ENCODE data around the gene CNPY1. TPM values are rescaled to one million over a fixed set of nuclear protein-coding genes. Genes with fewer than 3 reads are reported as not detected.

CNPY1 gene
- total and polyA plus RNA-seq, 2 experiments from 2014 or later, result not detected

DNA sequence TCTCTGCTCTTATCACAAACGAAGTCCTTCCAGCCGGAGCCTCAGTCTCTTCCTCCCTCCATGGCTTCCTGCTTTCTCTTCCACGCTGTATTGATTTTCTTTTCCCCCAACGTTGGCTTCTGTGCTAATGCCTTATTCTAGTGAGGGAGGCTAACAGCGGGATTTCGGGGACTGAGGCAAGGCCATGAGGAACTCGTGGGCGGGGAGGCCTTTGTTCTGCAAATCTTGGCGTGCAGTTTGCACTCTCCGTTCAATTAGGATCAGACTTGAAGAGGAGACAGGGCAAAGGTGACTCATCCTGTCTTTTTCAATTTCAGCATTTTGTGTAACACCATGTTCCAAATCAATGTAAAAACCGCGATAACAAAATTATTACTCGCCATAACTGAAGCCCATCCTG, 63.1 kb downstream of the CNPY1 start:
- Histone ChIP-seq H3K27me3 (peaks cover 51% of the 10 kb centered on the region), H3K4me2 (no peak overlapping the region)
- WGBS (ENCODE audit: low lambda C conversion rate, missing lambda C conversion rate), result 32% methylated on average over 13 of the region's 13 CpGs

DNA sequence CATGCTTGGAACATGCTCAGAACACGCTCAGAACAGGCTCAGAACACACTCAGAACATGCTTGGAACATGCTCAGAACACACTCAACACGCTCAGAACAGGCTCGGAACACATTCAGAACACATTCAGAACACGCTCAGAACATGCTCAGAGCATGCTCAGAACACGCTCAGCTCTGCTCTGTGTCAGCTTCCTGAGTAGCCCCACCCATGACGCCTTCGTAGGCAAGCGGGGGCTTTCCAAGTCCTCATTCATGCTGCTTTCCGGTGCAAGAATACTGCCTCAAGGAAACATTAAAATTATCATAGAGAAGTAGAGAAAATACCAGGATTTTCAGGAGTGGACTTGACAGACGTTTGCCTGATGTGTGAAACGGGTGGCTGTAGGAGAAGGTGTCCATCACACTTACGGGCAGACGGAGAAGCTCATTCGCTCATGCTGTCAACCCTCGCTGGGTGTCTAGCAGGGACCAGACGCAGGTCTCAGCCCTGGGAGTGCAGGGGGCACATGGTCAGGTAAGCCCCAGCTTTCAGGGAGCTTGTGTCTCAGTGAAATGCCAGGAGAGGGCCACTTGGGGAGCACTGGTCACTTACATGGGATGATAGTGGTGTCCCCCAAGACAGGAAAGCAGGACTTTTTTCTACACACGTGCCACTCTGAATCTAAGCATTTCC, 63.7 kb downstream of the CNPY1 start:
- no peak for DNase-seq (ENCODE audit: low spot score)
- WGBS (ENCODE audit: low lambda C conversion rate, missing lambda C conversion rate), result 62% methylated on average over 17 of the region's 17 CpGs
- no peak overlapping the region for H3K4me2 ChIP-seq
- H3K27ac ChIP-seq, result no peak overlapping the region
- H3K4me1 ChIP-seq (ENCODE audit: insufficient read depth), result no peaks in the 10 kb centered on the region
- no peaks in the 10 kb centered on the region for H3K36me3 ChIP-seq (replicated peaks; ENCODE audit: insufficient read depth, low read depth)
- H3K9me3 ChIP-seq (ENCODE audit: low read depth), result no peaks in the 10 kb centered on the region
- no peak overlapping the region for H2AFZ ChIP-seq
- H3K4me3 ChIP-seq, result no peak overlapping the region
- TF ChIP-seq EZH2phosphoT487 (IDR thresholded peaks at IDR 0.05; ENCODE audit: low read depth, severe bottlenecking, unreplicated experiment) (no peak), EZH2 (IDR thresholded peaks at IDR 0.05; ENCODE audit: borderline replicate concordance) (no peak)
- TF ChIP-seq, protein P1, sequence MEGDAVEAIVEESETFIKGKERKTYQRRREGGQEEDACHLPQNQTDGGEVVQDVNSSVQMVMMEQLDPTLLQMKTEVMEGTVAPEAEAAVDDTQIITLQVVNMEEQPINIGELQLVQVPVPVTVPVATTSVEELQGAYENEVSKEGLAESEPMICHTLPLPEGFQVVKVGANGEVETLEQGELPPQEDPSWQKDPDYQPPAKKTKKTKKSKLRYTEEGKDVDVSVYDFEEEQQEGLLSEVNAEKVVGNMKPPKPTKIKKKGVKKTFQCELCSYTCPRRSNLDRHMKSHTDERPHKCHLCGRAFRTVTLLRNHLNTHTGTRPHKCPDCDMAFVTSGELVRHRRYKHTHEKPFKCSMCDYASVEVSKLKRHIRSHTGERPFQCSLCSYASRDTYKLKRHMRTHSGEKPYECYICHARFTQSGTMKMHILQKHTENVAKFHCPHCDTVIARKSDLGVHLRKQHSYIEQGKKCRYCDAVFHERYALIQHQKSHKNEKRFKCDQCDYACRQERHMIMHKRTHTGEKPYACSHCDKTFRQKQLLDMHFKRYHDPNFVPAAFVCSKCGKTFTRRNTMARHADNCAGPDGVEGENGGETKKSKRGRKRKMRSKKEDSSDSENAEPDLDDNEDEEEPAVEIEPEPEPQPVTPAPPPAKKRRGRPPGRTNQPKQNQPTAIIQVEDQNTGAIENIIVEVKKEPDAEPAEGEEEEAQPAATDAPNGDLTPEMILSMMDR (IDR thresholded peaks at IDR 0.05; ENCODE audit: poor library complexity), result no peak
- H3K9me2 ChIP-seq (replicated peaks; ENCODE audit: insufficient read depth), result no peaks in the 10 kb centered on the region
- H3K79me2 ChIP-seq, result no peaks in the 10 kb centered on the region
- H3K27me3 ChIP-seq, result peaks cover 56% of the 10 kb centered on the region
- no peaks in the 10 kb centered on the region for H4K20me1 ChIP-seq (ENCODE audit: insufficient read depth, poor library complexity, severe bottlenecking)

More for the DNA sequence above, 63.1 kb downstream of the CNPY1 start:
- H3K36me3 ChIP-seq (replicated peaks; ENCODE audit: insufficient read depth, low read depth), result no peaks in the 10 kb centered on the region
- no peak overlapping the region for H3K4me3 ChIP-seq
- no peak overlapping the region for H2AFZ ChIP-seq
- no peaks in the 10 kb centered on the region for H3K4me1 ChIP-seq (ENCODE audit: insufficient read depth)
- DNase-seq (ENCODE audit: low spot score), result no peak
- TF ChIP-seq EZH2 (IDR thresholded peaks at IDR 0.05; ENCODE audit: borderline replicate concordance) (peak; percentile 31), EZH2phosphoT487 (IDR thresholded peaks at IDR 0.05; ENCODE audit: low read depth, severe bottlenecking, unreplicated experiment) (no peak)
- TF ChIP-seq, protein P1 (IDR thresholded peaks at IDR 0.05; ENCODE audit: poor library complexity), result no peak
- H3K9me2 ChIP-seq (replicated peaks; ENCODE audit: insufficient read depth), result no peaks in the 10 kb centered on the region
- H3K79me2 ChIP-seq, result no peaks in the 10 kb centered on the region
- no peak overlapping the region for H3K27ac ChIP-seq
- no peaks in the 10 kb centered on the region for H3K9me3 ChIP-seq (ENCODE audit: low read depth)
- no peaks in the 10 kb centered on the region for H4K20me1 ChIP-seq (ENCODE audit: insufficient read depth, poor library complexity, severe bottlenecking)

DNA sequence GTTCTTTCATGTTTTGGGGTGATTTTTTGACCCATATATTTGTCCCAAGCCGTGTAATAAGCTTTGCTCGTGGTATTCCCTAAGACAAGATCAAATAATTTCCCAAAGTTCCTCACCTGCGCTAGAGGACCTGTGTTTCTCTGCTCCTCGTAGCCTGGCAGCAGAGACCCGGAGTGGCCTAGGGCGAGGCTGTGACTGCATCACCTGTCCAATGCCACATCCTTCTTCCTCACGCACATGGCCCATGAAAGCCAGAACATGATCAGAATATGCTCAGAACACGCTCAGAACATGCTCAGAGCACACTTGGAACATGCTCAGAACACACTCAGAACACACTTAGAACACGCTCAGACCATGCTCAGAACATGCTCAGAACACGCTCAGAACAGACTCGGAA, 64.6 kb downstream of the CNPY1 start:
- Histone ChIP-seq H3K9me2 (replicated peaks; ENCODE audit: insufficient read depth) (no peaks in the 10 kb centered on the region), H3K27me3 (peaks cover 65% of the 10 kb centered on the region), H3K79me2 (no peaks in the 10 kb centered on the region), H3K27ac (no peak overlapping the region), H4K20me1 (ENCODE audit: insufficient read depth, poor library complexity, severe bottlenecking) (no peaks in the 10 kb centered on the region), H3K4me2 (no peak overlapping the region), H3K36me3 (replicated peaks; ENCODE audit: insufficient read depth, low read depth) (no peaks in the 10 kb centered on the region), H3K4me1 (ENCODE audit: insufficient read depth) (no peaks in the 10 kb centered on the region), H3K9me3 (ENCODE audit: low read depth) (no peaks in the 10 kb centered on the region), H3K4me3 (no peak overlapping the region), H2AFZ (no peak overlapping the region)
- WGBS (ENCODE audit: low lambda C conversion rate, missing lambda C conversion rate), result 93% methylated on average over 11 of the region's 11 CpGs
- no peak for DNase-seq (ENCODE audit: low spot score)
- no peak for TF ChIP-seq EZH2phosphoT487 (IDR thresholded peaks at IDR 0.05; ENCODE audit: low read depth, severe bottlenecking, unreplicated experiment)
- TF ChIP-seq EZH2 (IDR thresholded peaks at IDR 0.05; ENCODE audit: borderline replicate concordance), result no peak
- TF ChIP-seq, protein P1 (IDR thresholded peaks at IDR 0.05; ENCODE audit: poor library complexity), result no peak

Data from hepatocyte (in vitro differentiated cells).